ENCODE results near the gene ZNF746.
"Not testable (repeated sequence)": the region's sequence is repeated elsewhere in the genome, so short reads cannot be mapped to it uniquely, and the experiment has no call there.

The ZNF746 gene

DNA sequence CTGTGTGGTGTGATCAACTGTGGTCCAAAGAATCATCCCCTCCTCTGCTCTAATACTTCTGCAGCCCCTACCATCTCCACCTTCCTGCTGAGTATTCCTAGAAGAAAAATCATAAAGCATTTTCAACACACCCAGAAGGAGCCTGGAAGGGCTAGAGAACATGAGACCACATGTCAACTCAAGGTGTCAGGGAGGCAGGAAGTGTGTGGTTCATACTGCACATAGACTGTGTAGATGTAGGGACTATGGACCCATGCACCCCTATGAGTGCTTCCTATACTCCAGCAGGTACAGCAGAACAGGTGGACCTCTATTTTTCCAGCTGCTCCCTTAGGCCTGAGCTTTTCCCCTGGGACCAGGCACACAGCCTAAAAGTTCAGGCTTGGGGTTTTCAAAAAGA lies 2.6 kb upstream of the ZNF746 start:
- FAIRE-seq (no peak), DNase-seq (ENCODE audit: insufficient read length, low spot score) (no peak)
- TF ChIP-seq CTCF (IDR thresholded peaks at IDR 0.05; ENCODE audit: insufficient read depth, missing control alignments) = no peak

DNA sequence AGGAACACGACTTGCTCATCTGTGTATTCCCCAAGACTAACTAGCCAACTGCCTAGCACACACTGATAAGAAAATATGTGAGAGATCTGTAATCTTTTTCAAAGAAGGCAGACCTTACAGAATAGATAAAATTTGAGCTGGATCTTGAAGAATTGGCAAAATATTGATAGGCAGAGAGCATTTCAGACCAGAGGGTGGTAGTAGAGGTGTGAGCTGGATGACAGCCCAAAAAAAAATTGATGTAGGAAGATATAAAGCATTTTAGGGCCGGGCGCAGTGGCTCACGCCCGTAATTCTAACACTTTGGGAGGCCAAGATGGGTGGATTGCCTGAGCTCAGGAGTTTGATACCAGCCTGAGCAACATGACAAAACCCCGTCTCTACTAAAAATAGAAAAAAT lies 1.2 kb upstream of the ZNF746 start:
- DNase-seq (ENCODE audit: insufficient read length, low spot score) (no peak), FAIRE-seq (no peak)
- no peak for TF ChIP-seq CTCF (IDR thresholded peaks at IDR 0.05; ENCODE audit: insufficient read depth, missing control alignments)

GRCh38 chr7:149496642-149497391 lies 792 bp downstream of the ZNF746 start:
- DNase-seq (ENCODE audit: insufficient read length, low spot score) = no peak
- no peak for FAIRE-seq
- TF ChIP-seq CTCF (IDR thresholded peaks at IDR 0.05; ENCODE audit: insufficient read depth, missing control alignments) = no peak

GRCh38 chr7:149495785-149496641 lies 1.6 kb downstream of the ZNF746 start:
- DNase-seq (ENCODE audit: insufficient read length, low spot score) = no peak
- no peak for FAIRE-seq

GRCh38 chr7:149494738-149495368 lies 2.8 kb downstream of the ZNF746 start:
- no peak for DNase-seq (ENCODE audit: insufficient read length, low spot score)

More at GRCh38 chr7:149495785-149496641, 1.6 kb downstream of the ZNF746 start:
- TF ChIP-seq CTCF (IDR thresholded peaks at IDR 0.05; ENCODE audit: insufficient read depth, missing control alignments) = no peak

DNA sequence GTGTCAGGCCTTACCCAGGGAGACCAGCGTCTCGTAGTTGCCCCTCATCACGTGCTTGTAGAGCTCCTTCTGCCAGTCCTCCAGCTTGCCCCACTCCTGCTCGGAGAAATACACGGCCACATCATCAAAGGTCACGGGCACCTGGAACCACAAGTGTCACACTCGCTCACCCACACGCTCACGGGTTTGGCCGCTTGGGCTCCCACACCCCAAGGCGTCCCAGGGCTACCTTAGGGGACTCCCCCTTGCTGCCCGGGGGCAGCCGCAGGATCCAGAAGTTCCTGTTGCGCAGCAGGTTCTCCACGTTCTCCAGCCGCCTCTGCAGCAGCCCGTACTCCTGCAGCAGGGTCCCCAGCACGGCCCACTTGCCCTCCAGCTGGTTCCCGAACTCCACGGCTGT lies 3.6 kb downstream of the ZNF746 start:
- not testable (repeated sequence) for DNase-seq (ENCODE audit: insufficient read length, low spot score); FAIRE-seq

More at GRCh38 chr7:149494738-149495368, 2.8 kb downstream of the ZNF746 start:
- no peak for TF ChIP-seq CTCF (IDR thresholded peaks at IDR 0.05; ENCODE audit: insufficient read depth, missing control alignments)
- no peak for FAIRE-seq

GRCh38 chr7:149493366-149493765 lies 4.2 kb downstream of the ZNF746 start:
- no peak for DNase-seq (ENCODE audit: insufficient read length, low spot score)
- FAIRE-seq = no peak
- no peak for TF ChIP-seq CTCF (IDR thresholded peaks at IDR 0.05; ENCODE audit: insufficient read depth, missing control alignments)

Measured in D721Med (cell line).